Measurements from ENCODE around the gene CFAP299. TPM values are rescaled to one million over a fixed set of nuclear protein-coding genes. Genes with fewer than 3 reads are reported as not detected.

The CFAP299 gene
- total RNA-seq, 1 donor from 2014 or later, result not detected

DNA sequence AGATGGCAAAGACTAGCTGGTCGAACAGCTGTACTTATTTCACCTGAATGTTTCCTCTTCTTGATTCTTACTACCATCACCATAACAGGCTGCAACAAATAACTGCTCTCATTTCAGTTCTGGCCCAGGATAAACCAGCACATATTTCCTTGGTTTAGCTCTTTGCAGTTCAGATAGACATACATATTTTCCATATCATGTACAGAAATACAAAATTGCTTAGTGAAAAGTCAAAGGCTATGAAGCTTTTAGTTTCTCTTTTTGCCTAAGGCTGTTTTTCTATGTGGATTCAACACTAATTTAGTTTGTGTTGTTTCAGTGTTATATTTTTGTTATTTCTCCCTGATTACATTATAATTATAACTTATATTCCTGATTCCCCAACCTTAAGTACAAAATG lies 591.4 kb downstream of the CFAP299 start:
- H3K4me3 Mint-ChIP-seq (ENCODE audit: unreplicated experiment), result no peak overlapping the region
- H3K27me3 Mint-ChIP-seq (ENCODE audit: unreplicated experiment), result no peaks in the 10 kb centered on the region
- TF ChIP-seq, protein P1, sequence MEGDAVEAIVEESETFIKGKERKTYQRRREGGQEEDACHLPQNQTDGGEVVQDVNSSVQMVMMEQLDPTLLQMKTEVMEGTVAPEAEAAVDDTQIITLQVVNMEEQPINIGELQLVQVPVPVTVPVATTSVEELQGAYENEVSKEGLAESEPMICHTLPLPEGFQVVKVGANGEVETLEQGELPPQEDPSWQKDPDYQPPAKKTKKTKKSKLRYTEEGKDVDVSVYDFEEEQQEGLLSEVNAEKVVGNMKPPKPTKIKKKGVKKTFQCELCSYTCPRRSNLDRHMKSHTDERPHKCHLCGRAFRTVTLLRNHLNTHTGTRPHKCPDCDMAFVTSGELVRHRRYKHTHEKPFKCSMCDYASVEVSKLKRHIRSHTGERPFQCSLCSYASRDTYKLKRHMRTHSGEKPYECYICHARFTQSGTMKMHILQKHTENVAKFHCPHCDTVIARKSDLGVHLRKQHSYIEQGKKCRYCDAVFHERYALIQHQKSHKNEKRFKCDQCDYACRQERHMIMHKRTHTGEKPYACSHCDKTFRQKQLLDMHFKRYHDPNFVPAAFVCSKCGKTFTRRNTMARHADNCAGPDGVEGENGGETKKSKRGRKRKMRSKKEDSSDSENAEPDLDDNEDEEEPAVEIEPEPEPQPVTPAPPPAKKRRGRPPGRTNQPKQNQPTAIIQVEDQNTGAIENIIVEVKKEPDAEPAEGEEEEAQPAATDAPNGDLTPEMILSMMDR (IDR thresholded peaks at IDR 0.05), result no peak
- no peak for DNase-seq (ENCODE audit: extremely low spot score, unreplicated experiment)
- no peak overlapping the region for H3K27ac Mint-ChIP-seq (ENCODE audit: unreplicated experiment)
- no peaks in the 10 kb centered on the region for H3K4me1 Mint-ChIP-seq (ENCODE audit: unreplicated experiment)
- no peaks in the 10 kb centered on the region for H3K36me3 Mint-ChIP-seq (ENCODE audit: unreplicated experiment)
- no peaks in the 10 kb centered on the region for H3K9me3 Mint-ChIP-seq (ENCODE audit: unreplicated experiment)

DNA sequence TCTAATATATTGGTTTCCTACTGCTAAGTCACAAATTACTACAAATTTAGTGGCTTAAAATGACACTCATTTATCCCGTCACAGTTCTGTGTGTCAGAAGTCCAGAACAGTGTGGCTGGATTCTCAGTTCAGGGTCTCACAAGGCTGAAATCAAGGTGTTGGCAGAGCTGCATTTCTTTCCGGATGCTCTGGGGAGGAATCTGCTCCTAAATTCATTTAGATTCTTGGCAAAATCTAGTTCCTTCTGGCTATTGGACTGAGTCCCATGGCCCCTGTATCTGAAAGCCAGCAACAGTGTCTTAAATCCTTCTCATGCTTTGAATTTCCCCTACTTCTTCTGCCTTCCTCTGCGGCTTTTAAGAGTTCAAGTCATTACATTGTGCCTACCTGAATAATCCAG lies 591.9 kb downstream of the CFAP299 start:
- Mint-ChIP-seq H3K27me3 (ENCODE audit: unreplicated experiment) (no peaks in the 10 kb centered on the region), H3K4me3 (ENCODE audit: unreplicated experiment) (no peak overlapping the region), H3K4me1 (ENCODE audit: unreplicated experiment) (no peaks in the 10 kb centered on the region), H3K9me3 (ENCODE audit: unreplicated experiment) (no peaks in the 10 kb centered on the region), H3K27ac (ENCODE audit: unreplicated experiment) (no peak overlapping the region), H3K36me3 (ENCODE audit: unreplicated experiment) (no peaks in the 10 kb centered on the region)
- DNase-seq (ENCODE audit: extremely low spot score, unreplicated experiment), result no peak
- TF ChIP-seq, protein P1 (IDR thresholded peaks at IDR 0.05), result no peak

DNA sequence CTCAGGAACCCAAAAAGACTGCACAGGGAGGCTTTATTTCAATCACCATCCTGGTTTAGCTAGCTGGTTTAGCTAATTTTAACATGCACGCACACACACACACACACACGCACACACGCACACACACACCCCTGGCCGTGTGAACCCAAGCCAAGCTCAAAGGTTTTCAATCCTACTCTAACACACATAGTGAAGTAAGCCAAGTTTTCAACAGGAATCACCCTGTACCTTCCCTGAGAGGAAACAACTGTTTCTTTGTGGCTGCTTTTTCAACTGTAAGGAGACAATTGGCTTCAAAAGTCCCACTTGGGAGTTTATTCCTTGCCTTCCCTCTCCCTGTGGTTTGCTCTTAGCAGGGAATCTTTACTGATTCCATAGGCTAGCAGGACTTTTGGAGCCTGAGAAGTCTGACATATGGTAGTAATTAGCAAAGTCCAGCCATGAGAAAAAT lies 596.1 kb downstream of the CFAP299 start:
- H3K36me3 Mint-ChIP-seq (ENCODE audit: unreplicated experiment), result no peaks in the 10 kb centered on the region
- H3K9me3 Mint-ChIP-seq (ENCODE audit: unreplicated experiment), result no peaks in the 10 kb centered on the region
- TF ChIP-seq, protein P1 (IDR thresholded peaks at IDR 0.05), result no peak
- no peak overlapping the region for H3K27ac Mint-ChIP-seq (ENCODE audit: unreplicated experiment)
- no peaks in the 10 kb centered on the region for H3K4me1 Mint-ChIP-seq (ENCODE audit: unreplicated experiment)
- DNase-seq (ENCODE audit: extremely low spot score, unreplicated experiment), result no peak
- H3K4me3 Mint-ChIP-seq (ENCODE audit: unreplicated experiment), result no peak overlapping the region
- no peaks in the 10 kb centered on the region for H3K27me3 Mint-ChIP-seq (ENCODE audit: unreplicated experiment)

DNA sequence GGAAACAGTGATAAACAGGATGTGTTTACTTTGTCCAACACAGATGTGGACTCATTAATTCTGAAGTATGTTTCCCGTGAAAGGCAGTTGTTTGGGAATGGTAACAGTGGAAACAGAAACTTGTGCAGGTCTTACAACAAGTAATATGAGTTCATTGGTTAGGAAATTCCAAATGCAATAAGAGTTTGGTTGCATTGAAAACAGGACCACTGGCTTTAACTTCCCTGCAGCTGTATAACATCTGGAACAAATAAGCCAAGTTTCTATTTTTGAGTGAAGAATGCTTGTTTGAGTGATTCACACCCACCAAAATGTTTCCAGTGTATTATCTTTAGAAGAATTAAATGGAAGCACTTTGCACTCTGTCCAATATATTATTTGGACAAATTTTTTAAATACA lies 612.6 kb downstream of the CFAP299 start:
- Mint-ChIP-seq H3K36me3 (ENCODE audit: unreplicated experiment) (no peaks in the 10 kb centered on the region), H3K4me3 (ENCODE audit: unreplicated experiment) (no peak overlapping the region), H3K27me3 (ENCODE audit: unreplicated experiment) (no peaks in the 10 kb centered on the region), H3K9me3 (ENCODE audit: unreplicated experiment) (no peaks in the 10 kb centered on the region), H3K4me1 (ENCODE audit: unreplicated experiment) (no peaks in the 10 kb centered on the region), H3K27ac (ENCODE audit: unreplicated experiment) (no peak overlapping the region)
- TF ChIP-seq, protein P1 (IDR thresholded peaks at IDR 0.05), result no peak
- no peak for DNase-seq (ENCODE audit: extremely low spot score, unreplicated experiment)

DNA sequence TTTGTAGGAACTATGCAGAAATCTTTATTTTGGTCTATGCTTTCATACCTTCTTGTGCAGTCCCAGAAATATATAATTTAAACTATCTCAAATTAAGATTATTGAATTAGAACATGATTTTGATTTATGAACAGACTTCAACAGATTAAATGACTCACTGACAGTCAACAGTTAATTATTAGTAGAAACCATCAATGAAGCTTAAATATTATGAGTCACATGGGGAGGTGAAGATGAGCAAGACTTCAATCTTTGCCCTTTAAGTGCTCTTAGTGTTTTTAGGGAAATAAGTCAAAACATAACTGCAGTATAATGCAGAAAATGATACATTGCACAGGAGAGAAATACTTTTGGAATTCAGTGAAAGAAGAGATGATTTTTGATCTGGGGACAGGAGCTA lies 613.5 kb downstream of the CFAP299 start:
- Mint-ChIP-seq H3K9me3 (ENCODE audit: unreplicated experiment) (no peaks in the 10 kb centered on the region), H3K4me1 (ENCODE audit: unreplicated experiment) (no peaks in the 10 kb centered on the region), H3K4me3 (ENCODE audit: unreplicated experiment) (no peak overlapping the region), H3K36me3 (ENCODE audit: unreplicated experiment) (no peaks in the 10 kb centered on the region), H3K27ac (ENCODE audit: unreplicated experiment) (no peak overlapping the region), H3K27me3 (ENCODE audit: unreplicated experiment) (no peaks in the 10 kb centered on the region)
- TF ChIP-seq, protein P1 (IDR thresholded peaks at IDR 0.05), result no peak
- DNase-seq (ENCODE audit: extremely low spot score, unreplicated experiment), result no peak
